ENCODE measurements around the gene FRYL. TPM values are rescaled to one million over a fixed set of nuclear protein-coding genes. Genes with fewer than 3 reads are reported as not detected.

The FRYL gene
- total and polyA plus RNA-seq, 2 of the 13 experiments (the other 11 are each of a cell fraction or from before 2014, with no cell fraction given) = 9.7 to 19.6 TPM

DNA sequence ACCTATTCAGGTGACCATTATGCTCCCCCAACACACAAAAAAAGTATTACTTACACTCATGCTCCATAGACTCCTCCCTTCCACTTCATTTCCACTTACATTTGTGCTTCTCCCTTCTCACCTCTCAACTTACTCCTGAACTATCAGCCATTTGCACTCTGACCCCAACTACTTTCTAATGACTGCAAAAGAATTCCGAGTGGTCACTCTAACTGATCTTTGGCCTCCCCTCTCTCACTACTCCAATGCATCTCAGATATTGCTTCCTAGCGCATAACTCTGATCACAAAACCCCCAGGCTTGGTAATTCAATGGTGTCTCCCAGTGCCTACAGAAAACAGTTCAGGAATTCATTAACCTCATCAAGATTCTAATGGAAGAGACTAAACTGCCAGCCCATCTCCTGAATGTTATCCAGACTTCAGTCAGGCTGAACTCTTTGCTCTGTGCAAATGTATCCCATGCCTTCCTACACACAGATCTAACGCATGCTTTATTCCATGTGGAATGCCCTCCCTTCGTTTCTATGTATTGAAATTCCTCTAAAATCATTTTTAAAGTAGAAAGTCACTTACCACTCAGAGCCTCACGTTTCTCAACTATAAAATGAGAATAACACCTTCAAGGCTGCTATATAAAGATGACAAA, 61.1 kb downstream of the FRYL start (continued):
- TF ChIP-seq, protein P1, sequence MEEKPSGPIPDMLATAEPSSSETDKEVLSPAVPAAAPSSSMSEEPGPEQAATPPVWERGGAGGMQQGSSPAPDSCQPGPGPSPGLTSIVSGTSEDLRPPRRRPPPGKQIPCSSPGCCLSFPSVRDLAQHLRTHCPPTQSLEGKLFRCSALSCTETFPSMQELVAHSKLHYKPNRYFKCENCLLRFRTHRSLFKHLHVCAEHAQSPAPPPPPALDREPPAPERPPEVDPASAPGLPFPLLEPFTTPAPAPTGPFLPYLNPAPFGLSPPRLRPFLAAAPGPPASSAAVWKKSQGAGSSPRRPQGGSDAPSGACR (CRISPR knock-in tag; IDR thresholded peaks at IDR 0.05) = no peak
- TF ChIP-seq ZBTB7B (CRISPR knock-in tag; IDR thresholded peaks at IDR 0.05) (no peak), ZNF782 (CRISPR knock-in tag; IDR thresholded peaks at IDR 0.05; ENCODE audit: borderline replicate concordance) (no peak), ZNF788 (CRISPR knock-in tag; IDR thresholded peaks at IDR 0.05; ENCODE audit: borderline replicate concordance) (no peak), MNT (IDR thresholded peaks at IDR 0.05) (no peak), ZNF644 (CRISPR knock-in tag; IDR thresholded peaks at IDR 0.05; ENCODE audit: low read depth) (0 out of 2 replicates have a peak, but pooled peaks have one; percentile 43), NR2F2 (IDR thresholded peaks at IDR 0.05; ENCODE audit: borderline replicate concordance, low read depth) (peak; percentile 50; the same call in 1 of the 2 replicates), HOMEZ (CRISPR knock-in tag; IDR thresholded peaks at IDR 0.05; ENCODE audit: low read depth) (peak; percentile 87; the same call in 1 of the 2 replicates), HNF1B (CRISPR knock-in tag; IDR thresholded peaks at IDR 0.05) (no peak), ZNF614 (CRISPR knock-in tag; IDR thresholded peaks at IDR 0.05; ENCODE audit: borderline replicate concordance) (no peak), PHF20 (CRISPR knock-in tag; IDR thresholded peaks at IDR 0.05) (no peak), XRCC5 (optimal IDR thresholded peaks at IDR 0.05; ENCODE audit: low read length) (peak; percentile 40), FIP1L1 (IDR thresholded peaks at IDR 0.05; ENCODE audit: borderline replicate concordance, insufficient read depth, low read depth, low read length) (no peak), SMARCC2 (IDR thresholded peaks at IDR 0.05) (no peak)
- TF ChIP-seq, protein P2, sequence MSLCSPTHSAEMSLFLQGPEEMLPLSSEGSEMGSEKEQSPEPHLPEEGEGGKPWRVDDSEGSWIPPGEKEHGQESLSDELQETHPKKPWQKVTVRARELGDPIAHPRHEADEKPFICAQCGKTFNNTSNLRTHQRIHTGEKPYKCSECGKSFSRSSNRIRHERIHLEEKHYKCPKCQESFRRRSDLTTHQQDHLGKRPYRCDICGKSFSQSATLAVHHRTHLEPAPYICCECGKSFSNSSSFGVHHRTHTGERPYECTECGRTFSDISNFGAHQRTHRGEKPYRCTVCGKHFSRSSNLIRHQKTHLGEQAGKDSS (CRISPR knock-in tag; IDR thresholded peaks at IDR 0.05; ENCODE audit: borderline replicate concordance, low read depth) = no peak
- TF ChIP-seq, protein P3, sequence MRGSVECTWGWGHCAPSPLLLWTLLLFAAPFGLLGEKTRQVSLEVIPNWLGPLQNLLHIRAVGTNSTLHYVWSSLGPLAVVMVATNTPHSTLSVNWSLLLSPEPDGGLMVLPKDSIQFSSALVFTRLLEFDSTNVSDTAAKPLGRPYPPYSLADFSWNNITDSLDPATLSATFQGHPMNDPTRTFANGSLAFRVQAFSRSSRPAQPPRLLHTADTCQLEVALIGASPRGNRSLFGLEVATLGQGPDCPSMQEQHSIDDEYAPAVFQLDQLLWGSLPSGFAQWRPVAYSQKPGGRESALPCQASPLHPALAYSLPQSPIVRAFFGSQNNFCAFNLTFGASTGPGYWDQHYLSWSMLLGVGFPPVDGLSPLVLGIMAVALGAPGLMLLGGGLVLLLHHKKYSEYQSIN (CRISPR knock-in tag; IDR thresholded peaks at IDR 0.05; ENCODE audit: borderline replicate concordance) = no peak
- TF ChIP-seq, protein P4, sequence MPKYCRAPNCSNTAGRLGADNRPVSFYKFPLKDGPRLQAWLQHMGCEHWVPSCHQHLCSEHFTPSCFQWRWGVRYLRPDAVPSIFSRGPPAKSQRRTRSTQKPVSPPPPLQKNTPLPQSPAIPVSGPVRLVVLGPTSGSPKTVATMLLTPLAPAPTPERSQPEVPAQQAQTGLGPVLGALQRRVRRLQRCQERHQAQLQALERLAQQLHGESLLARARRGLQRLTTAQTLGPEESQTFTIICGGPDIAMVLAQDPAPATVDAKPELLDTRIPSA (CRISPR knock-in tag; IDR thresholded peaks at IDR 0.05; ENCODE audit: borderline replicate concordance) = no peak

Data from HepG2 (cell line).